NOMO-1 treated with dmso at 0.1 percent for 144 hours (cell line): ENCODE results near the gene HSPB3.
A peak's percentile ranks its signal among the peaks of the same experiment; 100 is the strongest.
"Not testable (repeated sequence)": the region's sequence is repeated elsewhere in the genome, so short reads cannot be mapped to it uniquely, and the experiment has no call there.

Source experiments
- DNase-seq: peaks from one replicate; lab custom pipeline; 2025; ENCODE audit not compliant: unreplicated experiment; lab: John Stamatoyannopoulos, UW

Gene HSPB3, protein sequence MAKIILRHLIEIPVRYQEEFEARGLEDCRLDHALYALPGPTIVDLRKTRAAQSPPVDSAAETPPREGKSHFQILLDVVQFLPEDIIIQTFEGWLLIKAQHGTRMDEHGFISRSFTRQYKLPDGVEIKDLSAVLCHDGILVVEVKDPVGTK

GRCh38 chr5:54455413-54456157 lies at the start of gene HSPB3:
Gene HSPB3, plus strand, starts transcription at chr5:54455699. Its CDS starts 91 bp downstream, at chr5:54455790.
- DNase-seq, result no peak

DNA sequence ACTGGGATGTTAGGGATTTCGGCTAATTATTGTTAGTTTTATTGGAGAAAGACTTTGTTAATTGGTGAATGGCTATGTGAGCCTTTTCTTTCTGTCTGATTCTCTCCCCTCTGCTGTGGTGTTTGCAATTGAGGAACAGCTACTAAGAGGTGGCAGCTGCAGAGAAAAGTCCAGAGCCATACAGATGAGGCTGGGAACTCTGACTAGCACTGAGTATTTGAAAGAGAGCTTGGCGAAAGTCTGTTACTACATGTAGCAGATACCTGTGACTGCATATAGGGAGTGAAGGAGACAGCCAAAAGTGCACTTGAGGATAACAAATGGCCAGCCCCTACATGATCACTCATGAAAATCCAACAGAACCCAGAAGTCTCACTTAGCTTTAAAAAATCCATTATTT lies 44.3 kb upstream of the HSPB3 start:
- DNase-seq, result no peak

DNA sequence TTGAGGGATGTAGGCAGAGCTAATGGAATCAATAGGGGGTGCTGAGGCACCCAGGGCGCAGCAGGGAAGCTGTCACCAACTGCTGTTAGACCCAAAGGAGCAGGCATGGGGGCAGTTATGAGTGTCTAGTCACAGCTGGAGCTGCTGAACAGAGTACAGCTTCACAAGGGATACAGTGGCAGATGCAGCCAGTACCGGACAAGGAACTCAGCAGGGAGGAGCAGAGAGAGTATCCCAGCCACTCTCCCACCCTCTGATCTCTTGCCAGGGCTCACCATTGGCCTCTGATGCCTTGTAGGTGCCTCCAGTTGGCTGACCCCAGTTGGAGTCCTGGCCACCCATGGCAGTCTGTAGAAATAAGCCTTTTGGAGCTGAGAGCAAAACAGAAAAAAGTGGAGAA lies 42.6 kb upstream of the HSPB3 start:
- DNase-seq, result no peak

- no peak for DNase-seq
Observed at GRCh38 chr5:54415147-54415546, 40.4 kb upstream of the HSPB3 start.

GRCh38 chr5:54415896-54416601 lies 39.5 kb upstream of the HSPB3 start:
- DNase-seq, result no peak

DNA sequence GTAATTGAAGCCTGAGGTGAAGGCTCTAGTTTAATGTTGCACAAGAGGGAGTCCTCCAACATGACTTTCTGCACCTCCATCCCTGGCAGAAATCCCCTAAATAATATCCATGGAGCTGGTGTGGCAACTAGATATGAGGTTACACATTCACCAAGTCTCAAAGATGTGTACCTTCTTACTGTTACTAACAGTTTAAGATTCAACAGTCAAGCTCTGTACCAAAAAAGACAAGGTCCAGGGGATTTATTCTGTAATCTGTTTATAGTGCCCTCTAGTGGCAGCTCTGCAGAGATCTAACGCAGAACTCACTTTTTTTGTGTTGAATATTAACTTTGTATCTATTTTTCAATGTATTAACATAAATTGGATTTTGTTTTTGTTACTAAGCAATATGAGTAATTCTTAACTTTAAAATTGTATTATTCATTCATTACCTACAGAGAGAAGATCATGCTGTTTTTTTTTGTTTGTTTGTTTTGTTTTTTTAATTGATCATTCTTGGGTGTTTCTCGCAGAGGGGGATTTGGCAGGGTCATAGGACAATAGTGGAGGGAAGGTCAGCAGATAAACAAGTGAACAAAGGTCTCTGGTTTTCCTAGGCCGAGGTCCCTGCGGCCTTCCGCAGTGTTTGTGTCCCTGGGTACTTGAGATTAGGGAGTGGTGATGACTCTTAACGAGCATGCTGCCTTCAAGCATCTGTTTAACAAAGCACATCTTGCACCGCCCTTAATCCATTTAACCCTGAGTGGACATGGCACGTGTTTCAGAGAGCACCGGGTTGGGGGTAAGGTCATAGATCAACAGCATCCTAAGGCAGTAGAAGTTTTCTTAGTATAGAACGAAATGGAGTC lies 35.7 kb upstream of the HSPB3 start:
- peak; percentile 9 for DNase-seq

DNA sequence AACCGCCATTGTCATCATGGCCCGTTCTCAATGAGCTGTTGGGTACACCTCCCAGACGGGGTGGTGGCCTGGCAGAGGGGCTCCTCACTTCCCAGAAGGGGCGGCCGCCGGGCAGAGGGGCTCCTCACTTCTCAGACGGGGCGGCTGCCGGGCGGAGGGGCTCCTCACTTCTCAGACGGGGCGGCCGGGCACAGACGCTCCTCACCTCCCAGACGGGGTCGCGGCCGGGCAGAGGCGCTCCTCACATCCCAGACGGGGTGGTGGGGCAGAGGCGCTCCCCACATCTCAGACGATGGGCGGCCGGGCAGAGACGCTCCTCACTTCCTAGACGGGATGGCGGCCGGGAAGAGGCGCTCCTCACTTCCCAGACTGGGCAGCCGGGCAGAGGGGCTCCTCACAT lies 35.0 kb upstream of the HSPB3 start:
- DNase-seq, result not testable (repeated sequence)

- no peak for DNase-seq
Observed at GRCh38 chr5:54421976-54422375, 33.5 kb upstream of the HSPB3 start.

DNA sequence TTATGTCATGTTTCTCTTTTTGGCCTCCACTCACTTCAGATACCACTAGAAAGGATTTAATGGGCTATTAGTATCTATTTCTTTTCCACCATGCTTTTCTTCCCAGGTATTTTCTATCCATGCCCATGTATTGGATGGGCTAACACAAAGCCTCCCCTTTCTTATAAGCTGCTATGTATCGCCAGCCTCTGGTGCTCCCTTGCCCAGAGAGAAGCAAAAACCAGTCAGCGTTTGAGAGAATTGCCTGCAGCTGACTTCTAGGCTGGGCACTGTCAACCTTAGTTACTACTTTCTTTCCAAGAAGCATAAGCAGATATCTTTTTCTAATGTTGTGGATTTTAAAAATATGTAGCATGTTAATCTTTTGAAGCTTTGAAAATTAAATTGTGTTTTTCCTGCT lies 30.2 kb upstream of the HSPB3 start:
- DNase-seq, result no peak

DNA sequence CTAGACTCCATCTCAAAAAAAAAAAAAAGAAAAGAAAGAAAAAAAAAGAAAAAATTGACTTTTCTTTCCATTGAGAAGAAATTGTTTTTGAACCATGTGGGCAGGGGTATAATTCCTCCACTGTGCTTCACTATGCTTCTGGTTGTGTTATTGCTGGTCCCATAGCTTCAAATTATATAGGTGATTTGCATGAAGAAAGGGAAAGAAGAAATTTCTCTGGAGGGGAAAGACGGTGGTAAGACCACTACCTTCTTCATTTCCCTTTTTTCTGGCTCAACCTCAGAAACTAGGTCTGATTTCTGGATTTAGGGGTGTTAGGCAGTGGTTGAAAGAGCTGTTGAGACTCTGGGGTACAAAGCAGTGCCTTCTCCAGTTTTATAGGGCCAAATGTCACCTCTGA lies 29.3 kb upstream of the HSPB3 start:
- no peak for DNase-seq

GRCh38 chr5:54434650-54435049 lies 20.8 kb upstream of the HSPB3 start:
- DNase-seq, result not testable (repeated sequence)

DNA sequence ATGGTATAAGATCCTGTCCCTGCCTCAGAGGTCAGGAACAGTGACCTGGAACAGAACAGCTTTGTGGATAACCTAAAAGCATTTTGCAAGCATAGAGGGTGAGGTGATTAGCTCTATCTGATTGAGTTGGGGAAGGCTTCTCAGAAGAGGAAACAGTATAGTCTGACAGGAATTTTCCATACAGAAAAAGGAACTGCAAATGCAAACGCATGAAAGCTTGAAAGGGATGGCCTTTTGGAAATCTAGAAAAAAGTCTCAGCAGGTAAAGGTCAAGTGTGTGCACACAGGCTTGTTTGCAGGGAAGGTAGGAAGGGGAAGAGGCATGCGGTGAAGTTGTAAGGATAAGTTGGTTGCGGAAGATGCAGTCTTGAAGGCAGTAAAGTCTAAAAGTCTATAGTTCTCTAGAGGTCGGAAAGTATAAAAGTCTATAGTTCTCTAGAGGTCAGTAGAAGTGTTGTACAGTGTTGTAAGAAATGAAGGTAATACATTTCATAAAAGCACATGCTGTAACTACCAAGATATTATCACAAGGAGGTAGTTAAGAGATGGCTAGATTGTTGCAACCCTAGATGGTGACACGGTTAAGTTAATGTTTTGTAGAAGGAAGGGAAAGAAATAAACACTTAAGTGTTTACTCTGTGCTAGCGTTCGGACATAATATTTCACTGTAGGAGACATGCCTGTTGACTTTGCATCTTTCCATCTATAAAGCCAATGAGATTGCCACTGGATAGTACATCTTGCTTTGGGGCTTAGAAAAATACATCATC lies 16.7 kb upstream of the HSPB3 start:
- peak; percentile 34 for DNase-seq

GRCh38 chr5:54440456-54440893 lies 15.0 kb upstream of the HSPB3 start:
- DNase-seq, result peak; percentile 65

DNA sequence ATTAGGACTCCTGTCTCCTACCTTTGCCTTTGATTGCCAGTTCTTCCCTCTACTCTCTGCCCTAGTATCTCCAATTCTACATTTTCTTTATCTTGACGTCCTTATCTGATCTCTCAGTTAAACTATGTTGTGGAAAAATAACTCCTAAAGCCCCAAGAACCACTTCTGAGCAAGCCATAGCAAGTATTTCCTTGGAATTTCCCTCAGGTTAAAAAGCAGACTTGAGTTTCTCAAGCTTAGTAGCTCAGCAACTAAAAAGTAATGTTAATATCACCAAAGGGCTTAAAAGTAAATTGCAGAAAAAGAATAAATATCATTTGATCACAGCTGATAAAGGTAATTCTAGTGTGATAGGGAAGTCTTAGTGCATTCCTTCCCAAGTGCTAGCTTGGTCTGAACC lies 13.2 kb upstream of the HSPB3 start:
- DNase-seq, result no peak

- DNase-seq, result no peak
Observed at GRCh38 chr5:54443270-54443669, 12.2 kb upstream of the HSPB3 start.

DNA sequence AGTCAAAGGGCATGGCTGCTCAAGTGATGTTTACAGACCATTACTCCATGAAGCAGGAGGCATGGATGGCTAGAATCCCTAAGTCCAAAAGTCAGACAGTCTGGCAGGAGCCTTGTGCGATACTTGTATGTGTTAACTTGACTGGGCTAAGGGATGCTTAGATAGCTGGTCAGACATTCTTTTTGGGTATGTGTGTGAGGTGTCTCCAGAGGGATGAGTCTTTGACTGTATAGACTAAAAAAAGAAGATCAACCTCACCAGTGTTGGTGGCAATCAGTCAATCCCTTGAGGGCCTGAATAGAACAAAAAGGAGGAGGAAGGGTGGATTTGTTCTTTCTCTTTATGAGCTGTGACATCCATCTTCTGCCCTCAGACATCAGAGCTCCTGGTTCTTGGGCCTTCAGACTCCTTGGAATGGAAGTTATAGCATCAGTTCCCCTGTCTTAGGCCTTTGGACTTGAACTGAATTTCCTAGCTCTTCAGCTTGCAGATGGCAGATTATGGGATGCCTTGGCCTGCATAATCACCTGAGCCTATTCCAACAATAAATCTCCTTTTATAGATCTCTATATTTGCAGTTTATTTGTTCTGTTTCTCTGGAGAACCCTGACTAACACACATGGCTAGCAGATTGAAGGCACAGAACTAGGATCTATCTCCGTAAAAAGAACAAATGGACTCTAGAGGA lies 9.7 kb upstream of the HSPB3 start:
- DNase-seq, result no peak

GRCh38 chr5:54446379-54446732 lies 9.1 kb upstream of the HSPB3 start:
- DNase-seq, result no peak

- no peak for DNase-seq
Observed at GRCh38 chr5:54449923-54450322, 5.6 kb upstream of the HSPB3 start.

- no peak for DNase-seq
Observed at GRCh38 chr5:54450542-54450941, 5.0 kb upstream of the HSPB3 start.

DNA sequence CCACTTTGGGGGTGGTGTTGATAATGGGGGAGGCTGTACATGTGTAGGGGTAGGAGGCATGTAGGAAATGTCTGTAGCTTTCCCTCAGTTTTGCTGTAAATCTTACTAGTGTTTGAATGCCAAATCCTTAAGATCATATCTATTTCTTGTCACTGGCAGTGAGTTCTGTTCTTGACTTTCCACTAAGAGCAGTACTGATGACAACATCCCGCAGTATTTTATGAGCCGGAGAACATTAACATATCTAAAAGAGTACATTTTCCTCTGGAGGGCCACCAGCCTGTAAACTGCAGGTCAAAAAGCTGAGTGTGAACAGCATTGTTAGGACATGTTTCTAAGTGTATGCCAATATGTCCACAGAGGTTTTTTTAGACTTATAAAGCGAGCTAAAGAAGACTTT lies 2.5 kb upstream of the HSPB3 start:
- DNase-seq, result no peak
